Muscle of arm (tissue), 12 donors: ENCODE measurements around the gene MAPK1IP1L. TPM values are rescaled to one million over a fixed set of nuclear protein-coding genes. Genes with fewer than 3 reads are reported as not detected.

Source experiments
- DNase-seq: peaks from one replicate; pipeline ENCODE4 v3.0.0-alpha.2; 2013
- polyA plus RNA-seq, 12 donors: library from polyadenylated mRNA; unstranded; fragments of 120-200 nt; gene quantifications; one replicate each; pipeline ENCODE4 v1.2.1, GENCODE V29; 2013; ENCODE audit not compliant: insufficient read length in 12 of 12

MAPK1IP1L gene
- polyA plus RNA-seq, 12 donors: 57.0 to 139 (median 65.4) TPM

DNA sequence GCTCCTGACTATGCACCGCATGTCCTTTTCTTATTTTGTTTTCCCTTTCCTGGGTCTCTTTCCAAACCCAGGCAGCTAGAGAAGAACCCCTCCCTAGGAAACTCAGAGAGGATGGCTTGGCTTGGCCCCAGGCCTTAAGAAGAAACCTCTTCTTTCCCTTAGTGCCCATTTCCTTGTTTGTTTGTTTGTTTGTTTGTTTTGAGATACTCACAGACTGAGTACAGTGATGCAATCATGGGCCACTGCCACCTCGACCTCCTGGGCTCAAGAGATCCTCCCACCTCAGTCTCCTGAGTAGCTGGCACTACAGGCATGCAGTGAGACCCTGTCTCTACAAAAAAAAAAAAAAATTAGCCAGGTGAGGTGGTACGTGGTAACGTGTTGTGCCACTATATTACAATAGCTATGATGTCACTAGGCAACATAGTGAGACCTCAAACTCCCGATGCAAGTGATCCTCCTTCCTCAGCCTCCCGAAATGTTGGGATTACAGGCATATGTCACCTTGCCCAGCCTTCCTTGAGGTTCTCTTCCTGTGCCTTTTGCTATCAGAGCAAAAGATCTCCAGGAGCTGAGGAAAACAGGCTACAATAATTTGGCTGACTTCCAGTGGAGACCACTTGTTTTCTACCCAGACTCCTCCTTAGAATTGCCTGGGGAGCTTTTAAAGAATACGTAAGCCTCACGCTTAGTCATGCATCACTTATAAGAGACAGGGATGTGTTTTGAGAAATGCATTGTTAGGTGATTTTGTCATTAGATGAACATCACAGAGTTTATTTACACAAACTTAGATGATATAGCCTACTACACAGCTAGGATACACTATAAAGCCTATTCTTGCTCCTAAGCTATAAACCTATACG is 43.1 kb downstream of the MAPK1IP1L start:
- no peak for DNase-seq

DNA sequence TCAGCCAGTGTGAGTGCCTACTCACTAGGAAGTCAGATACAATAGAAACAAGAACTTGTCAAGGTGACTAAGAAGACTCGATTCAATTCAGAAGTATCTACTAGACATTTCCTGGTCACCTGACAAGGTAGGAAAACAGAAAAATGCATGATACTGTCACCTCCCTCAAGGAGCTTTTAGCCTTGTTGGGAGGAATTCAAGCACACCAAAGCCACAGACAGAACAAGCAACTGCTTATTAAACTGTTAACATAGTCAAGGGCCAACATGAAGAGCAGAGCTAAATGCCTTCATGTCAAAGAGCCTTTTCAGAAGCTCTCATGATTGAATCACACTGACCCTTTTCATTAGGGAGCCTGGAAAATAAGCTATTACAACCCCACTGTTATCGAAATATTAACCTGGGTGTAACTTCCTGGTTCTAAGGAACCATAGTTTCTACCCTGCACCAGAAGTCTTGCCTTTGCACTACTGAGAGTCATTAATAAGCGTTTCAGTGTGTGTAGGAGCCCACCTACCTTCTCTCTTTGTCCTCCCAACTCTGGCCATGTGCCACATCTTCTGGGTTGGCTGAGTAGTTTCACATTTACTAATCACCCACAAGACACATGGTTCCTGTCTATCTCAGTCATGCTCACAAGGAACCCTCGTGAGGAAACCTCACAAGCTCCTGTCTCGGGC is 46.6 kb downstream of the MAPK1IP1L start:
- DNase-seq: no peak

DNA sequence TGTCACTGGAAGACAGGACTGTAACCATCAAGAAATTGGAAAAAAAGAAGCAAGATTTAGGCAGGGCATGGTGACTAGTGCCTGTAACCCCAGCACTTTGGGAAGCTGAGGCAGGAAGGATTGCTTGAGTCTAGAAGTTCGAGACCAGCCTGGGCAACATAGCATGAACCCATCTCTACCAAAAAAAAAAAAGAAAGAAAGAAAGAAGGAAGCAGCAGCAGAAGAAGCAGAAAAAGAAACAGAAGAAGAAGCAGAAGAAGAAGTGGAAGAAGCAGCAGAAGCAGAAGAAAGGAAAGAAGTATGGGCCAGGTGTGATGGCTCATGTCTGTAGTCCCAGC is 47.1 kb downstream of the MAPK1IP1L start:
- DNase-seq: no peak

DNA sequence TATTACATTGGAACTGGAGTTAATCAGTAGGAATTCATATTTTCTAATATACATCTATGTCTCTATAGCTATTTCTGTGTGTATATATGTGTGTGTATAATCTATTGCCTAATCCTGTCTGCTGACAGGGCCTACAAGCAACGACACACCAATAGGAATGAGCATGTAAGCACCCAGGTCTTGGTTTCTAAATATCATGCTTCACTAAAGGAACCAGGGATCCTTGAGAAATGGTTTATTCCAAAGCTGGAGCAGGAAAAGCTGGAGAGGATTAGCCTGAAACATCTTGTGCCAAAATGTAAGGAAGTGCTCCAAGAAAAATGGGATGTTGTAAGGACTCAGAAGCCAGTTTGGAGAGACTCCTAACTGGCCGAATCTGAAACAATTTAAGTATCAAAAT is 48.3 kb downstream of the MAPK1IP1L start:
- DNase-seq: peak; percentile 88

DNA sequence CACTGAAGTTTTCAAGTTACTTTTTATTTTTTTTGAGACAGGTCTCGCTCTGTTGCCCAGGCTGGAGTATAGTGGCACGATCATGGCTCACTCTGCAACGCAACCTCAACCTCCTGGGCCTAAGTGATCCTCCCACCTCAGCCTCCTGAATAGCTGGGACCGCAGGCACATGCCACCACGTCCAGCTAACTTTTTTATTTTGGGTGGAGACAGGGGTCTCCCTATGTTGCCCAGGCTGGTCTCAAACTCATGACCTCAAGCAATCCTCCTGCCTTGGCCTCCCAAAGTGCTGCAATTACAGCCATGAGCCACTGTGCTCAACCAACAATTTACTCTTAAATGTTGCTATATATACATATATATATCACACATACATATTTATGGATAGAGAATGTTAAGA is 50.3 kb downstream of the MAPK1IP1L start:
- DNase-seq: no peak

DNA sequence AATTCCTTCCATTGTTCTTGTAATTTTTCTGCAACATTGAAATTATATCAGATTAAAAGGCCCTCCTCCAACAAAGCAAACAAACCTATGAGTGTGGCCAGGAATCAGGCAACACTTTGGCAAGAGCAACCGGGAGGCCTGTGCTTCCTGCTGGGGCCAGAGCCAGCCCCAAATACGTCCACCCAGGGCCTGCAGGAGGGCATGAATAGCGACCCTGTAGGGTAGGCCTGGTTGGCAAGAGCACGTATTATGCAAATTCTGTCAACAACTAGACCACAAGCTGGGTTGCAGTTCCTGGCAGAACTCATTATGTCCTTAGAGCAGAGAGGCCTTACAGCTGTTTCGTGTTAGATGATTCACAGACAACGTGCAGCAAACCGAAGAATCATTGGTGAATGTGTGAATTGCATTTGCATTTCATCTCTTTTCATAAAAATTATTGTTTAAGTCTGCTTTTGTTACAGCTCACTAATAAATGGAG is 50.7 kb downstream of the MAPK1IP1L start:
- DNase-seq: peak; percentile 76

DNA sequence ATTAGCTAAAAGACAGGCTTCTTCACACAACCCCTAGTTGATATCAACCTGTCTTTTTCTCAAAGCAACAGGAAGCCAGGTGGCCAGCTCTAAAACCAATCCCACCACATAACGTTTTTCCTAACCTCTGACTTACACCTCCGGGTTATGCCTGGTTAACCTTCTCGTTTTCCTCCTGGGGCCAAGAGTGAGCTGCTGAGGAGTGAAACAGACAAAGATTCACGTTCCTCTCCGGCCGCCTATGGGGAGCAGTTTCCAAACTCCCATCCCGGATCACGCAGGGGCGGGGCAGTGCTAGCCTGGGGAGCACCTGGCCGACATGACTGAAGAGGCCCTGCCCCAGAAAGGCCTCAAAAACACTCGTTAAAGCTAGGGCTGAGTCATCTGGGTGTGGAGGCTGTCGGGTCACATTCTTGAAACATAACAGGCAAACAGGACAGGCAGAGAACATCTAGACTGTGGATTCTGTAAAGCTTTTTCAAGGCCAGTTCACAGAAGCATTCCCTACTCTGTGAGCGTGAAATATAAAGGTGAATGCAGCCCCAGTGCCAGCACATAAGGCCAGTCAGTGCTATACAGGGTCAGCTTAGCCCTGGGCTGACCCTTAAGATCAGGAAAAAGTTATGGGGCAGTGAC is 51.7 kb downstream of the MAPK1IP1L start:
- peak; percentile 59 for DNase-seq

DNA sequence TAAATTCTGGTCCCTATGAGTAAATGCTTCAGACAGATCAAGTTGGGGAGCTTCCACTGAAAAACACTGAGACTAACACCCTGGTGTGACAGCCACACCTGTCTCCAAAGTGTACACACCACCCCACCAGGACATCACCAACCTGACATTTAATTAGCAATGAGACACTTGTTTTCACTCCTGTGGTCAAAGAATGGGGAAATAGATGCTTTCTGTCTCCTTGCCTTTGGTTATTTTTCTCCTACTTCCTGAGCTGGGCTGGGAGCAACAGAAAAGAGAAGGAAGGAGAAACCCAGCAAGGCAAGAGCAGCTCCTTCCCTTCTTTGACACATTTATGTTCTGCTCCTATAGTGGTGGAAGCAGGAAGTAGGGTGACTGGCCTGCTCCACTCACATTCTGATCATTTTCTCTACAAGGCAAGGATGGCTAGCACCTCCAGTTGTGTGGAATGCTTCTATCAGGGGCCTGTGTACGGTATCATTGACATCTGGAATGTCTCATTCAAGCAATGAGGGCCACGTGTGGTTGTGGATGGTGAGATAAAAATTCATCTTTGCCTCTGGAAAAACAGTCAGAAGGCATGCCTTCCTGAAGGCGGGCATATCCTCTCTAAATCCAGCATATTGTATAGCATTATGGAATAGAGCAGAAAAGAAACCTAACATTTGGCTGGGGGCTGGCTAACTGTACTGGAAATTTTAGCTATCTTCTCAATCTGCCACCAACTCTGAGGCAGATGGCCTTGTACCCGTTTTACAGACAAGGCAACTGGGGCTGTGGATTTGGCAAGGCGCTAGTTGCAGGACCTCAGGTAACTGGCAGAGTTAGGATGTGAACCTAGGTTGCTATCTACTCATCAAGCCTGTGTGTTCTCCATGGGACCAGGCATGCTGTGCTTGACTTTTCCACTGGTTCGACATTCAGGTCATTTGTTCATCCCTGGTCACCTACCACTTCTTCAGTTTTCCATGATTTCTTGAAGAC is 52.8 kb downstream of the MAPK1IP1L start:
- no peak for DNase-seq

DNA sequence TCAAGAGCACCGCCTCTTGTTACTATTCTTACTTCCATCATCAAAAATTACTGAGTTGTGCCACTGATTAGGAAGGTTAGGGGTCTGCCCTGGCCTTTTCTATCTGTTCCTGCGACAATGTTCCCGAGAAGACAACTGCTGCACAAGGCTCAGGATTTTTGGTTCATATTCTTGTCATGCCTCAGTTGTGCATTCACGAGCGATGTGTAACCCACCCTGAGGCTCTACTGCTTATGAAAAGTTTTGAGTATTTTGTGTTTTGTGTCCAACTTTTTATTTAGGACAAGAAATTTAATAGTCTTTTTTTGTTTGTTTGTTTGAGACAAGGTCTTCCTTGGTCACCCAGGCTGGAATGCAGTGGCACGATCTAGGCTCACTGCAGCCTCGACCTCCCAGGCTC is 54.5 kb downstream of the MAPK1IP1L start:
- DNase-seq: no peak

DNA sequence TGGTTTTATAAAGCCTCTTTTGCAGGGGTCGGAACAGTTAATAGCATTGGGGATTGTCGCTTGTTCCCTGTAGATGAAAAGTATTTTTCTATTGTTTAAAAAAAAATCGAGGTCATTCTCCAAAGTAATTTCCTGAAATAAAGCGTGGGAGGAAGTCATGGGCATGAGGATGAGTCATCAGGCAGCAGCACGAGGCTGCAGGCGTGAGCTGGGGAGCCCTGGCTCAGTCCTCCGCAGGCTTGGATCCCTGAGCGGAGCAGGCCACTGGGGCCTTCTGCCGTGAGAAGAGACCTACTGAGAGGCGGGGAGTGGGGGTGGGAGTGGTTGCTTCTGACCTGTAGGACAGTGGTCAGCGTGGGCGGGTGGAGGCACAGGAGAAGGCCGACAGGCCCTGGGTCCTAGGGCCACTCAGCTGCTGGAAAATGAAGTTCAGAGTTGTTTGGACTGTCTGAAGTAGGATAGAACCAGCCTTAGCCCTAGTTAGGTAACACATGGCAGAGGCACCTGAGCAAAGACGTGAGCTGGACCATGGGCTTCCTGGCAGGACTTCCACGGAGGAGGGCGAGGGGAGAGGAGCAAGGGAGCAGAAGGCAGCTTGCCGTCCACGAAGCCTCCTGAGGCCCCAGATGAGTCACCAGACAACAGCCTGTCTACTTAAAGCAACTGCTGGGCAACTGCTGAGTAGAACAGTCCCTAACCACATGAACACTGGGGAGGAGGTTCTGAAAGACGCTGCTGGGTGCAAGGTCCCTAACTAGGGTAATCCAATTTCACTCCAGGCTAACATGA is 56.5 kb downstream of the MAPK1IP1L start:
- peak; percentile 73 for DNase-seq

DNA sequence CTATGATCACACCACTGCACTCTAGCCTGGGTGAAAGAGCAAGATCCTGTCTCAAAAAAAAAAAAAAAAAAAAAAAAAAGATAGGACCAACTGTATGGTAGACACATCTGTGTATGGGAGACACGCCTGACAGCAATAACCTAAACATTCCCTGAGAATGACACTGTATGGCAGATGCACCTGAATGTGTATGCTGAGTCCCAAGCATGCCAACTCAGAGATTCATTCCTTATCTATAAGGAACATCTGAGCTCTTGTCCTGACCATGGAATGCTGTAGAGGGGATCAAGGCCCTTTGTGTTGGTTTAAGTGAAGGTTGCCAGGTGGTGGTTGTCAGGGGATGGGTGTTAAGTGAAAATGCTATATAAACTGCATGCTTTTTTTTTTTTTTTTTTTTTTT is 58.4 kb downstream of the MAPK1IP1L start:
- no peak for DNase-seq

DNA sequence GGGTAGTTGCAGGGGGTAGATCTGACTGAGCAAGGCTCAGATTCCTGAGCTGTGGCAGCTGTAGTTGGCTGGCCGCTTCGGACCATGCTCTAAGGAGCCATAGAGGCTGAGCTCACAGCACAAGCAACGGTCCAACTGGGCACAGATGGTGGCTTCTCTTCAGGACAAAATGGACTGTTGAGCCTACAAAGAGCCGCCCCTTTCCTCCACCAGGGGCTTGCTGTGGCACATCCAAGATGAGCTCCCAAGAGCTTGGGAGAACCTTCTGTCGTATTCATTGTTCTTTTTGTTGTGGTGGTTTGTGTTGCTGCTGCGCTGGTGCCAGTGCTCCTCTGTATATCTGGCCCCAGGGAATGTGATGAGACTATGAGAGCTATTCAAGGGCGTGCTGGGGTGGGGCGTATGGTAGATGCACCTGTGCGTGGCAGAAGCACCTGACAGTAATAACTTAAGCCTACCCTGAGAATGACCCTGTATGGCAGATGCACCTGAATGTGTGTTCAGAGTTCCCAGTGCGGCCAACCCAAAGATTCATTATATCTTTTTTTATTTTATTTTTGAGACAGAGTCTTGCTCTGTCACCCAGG is 59.8 kb downstream of the MAPK1IP1L start:
- no peak for DNase-seq

DNA sequence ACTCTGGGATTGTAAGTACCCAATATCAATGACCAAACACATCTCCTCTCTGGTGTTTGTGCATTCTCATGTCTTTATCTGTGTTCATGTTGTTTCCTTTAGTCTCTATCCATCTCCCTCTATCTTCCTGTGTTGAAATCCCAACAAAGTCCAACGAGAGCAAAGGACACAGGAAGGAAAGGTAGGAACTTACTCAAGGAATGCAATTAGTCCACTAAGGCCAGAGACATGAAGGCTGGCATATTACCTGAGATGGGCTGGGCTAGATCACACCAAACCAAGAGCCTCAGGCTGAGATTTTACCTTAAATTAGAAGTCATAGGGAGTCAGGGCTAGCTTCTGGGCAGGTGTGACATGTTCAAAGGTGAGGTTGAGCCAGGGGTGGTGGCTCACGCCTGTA is 63.3 kb downstream of the MAPK1IP1L start:
- no peak for DNase-seq

DNA sequence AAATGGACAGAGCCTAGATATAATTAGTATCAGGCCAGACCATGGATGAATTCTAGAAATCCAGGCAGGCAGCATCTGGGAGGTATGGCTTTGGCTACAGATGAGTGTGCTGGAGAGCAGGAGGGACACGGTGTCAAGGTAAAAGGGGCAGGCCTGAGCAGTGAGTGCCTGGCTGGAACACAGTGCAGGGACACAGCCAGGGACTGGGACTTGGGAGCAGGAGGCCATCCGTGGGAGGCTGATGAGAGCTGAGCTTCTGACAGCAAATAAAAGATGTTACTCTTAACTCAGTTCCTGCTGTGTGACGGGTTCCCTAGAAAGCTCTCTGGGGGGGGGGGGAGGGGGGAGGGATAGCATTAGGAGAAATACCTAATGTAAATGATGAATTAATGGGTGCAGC is 64.0 kb downstream of the MAPK1IP1L start:
- no peak for DNase-seq

DNA sequence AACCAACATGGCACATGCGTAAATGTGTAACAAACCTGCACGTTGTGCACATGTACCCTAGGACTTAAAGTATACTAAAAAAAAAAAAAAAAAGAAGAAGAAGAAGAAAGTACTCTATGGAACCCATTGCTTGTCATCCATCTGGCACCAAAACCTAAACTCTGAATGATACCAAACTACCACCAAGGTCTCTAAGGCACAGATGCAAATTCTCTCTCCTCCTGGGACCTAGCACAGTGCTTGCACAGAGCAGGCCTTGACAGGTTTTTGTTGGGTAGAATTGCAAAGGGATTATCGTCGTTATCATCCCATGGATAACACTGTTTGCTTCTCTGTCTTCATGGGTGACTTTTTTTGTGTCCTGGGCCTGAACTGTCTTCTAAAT is 64.4 kb downstream of the MAPK1IP1L start:
- no peak for DNase-seq

DNA sequence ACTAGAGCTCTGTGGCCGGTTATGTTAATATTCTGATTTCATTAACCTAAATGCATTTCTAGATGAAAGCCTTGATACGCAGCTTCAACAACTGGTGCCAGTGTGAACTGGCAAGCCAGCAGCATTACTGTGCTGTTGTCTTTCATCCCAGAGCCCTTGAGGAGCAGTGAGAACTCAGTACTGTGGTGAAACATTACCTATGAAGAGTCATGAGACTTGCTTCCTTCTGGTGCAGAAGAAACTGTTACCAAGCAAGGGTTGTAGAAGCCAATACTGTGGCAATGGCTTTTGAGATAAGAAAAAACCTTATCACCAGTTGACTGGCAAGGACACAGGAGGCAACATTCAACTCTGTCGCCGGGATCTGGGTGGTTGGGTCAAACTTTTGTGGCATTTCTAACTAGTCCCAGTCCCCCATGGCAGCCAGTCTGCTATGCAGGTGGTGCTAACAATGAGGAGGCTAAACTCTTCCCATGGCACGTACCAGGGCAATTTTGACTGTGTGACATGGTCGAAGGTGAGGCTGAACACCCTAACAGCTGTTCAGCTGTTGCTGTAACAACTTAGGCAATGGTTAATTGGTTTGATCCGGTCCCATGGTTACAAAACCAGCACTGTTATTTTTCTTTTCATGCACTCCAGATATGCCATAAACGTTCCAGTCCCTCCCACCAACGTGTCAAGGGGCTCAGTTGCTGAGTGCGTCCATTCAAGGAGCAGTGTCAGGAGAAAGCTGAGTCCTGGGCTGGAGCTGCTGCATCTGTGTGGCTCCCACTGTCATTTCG is 65.0 kb downstream of the MAPK1IP1L start:
- no peak for DNase-seq

DNA sequence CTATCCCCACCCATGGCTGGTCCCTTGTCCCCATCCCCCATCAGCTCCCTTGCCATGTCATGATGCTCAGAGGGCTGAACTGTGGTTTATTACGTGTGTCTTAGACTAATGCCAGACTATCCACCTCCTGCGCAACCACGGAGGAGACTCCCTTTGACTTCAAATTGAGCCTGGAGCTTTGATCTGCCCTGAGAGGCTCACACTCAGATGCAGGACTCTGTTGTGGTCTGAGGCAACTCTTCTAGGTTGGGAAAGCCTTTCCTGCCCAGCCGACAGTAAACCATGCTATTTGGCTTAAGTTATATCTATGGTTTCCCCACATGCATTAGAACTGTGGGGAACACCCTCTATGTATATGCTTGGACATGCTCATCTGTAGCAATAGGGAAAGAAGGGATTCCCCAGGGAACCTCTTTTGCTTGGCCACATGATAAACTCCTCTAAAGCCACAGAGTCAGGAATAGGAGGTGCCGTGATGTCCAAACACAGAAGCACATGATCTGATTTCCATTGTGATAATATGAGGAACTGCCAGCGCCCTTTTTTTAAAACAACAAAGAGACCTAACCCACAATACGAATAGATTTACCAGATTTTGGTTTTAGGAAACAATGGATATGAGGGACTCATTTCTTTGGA is 66.5 kb downstream of the MAPK1IP1L start:
- DNase-seq: no peak

DNA sequence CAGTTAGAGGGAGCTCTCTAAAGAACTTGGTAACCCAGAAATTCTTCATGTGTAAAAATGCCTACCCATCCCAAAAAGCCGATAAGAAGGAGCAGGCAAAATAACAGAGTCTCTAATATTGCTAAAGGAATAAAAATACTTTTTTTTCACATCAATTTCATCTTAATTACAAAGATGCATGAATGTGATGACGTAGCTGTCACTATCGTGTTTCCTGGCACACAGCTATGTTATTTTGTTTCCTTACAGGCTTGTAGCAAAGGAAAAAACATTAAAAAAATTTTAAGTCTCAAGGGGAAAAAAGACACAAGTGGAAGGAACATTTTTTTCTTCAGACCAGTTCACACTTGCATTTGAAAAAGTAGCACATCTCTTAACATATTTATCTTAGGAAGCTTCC is 67.3 kb downstream of the MAPK1IP1L start:
- no peak for DNase-seq
